Globus pallidus (tissue), 1 donor: ENCODE data around the gene URGCP.
"Not testable (repeated sequence)": the region's sequence is repeated elsewhere in the genome, so short reads cannot be mapped to it uniquely, and the experiment has no call there.

ENCODE experiments used
- DNase-seq: peaks from one replicate; pipeline ENCODE4 v3.0.0-alpha.2; 2015; ENCODE audit warnings: low spot score

The URGCP gene

DNA sequence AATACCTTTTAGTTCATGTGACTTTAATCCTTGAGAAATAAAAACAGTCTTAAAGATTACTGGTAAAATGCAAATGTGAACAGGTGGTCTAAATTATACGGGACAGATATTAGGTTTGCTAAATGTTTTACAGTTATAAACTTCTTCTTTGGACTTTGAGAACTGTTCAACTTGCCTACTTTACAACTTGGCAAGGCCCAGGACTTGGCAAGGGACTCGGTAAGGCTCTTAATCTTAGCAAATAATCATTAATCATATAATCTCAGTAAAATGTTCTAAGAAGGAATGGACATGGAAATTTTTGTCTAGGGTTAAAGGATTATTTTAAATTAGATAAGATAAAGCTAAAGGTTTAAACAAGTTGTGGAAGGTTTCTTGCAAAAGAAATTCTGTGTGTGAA lies 15.0 kb upstream of the URGCP start:
- no peak for DNase-seq

GRCh38 chr7:43915907-43916306 lies 9.5 kb upstream of the URGCP start:
- DNase-seq: no peak

GRCh38 chr7:43914795-43915194 lies 8.4 kb upstream of the URGCP start:
- DNase-seq: no peak

GRCh38 chr7:43905956-43906330 lies 453 bp downstream of the URGCP start:
- peak; percentile 28 for DNase-seq

DNA sequence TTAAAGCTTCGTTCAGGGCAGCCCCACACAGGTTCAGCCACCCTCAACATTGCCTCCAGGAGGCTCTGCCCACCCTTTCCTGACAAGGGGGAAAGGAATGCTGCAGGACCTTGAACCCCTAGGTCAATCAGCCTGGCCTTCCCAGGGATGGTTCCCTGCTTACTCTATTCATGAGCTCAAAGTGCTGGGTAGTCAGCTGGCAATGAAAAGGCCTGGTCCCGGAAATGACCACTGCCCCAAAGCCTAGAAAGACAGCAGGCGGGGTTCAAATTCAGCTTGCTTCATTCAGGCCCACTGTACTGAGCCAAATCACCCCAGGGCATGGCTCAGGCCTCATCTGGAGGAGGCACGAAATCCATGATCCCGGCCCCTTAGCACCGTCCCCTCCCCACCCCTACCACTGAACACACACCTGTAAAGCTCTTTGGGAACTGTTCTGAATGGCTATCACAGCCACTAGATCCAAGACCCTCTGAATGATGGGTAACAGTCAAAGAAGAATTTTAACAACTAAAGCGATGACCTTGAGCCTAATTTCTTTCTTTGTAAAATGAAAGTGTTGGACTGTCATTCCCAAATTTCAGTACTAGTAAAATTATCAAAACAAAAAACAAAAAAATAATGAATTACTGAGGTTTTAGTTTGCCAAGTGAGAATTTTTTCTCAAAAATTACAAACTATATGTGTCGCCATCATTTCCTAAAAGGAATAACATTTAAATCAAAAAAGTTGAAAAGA lies 1.0 kb downstream of the URGCP start:
- DNase-seq: no peak

DNA sequence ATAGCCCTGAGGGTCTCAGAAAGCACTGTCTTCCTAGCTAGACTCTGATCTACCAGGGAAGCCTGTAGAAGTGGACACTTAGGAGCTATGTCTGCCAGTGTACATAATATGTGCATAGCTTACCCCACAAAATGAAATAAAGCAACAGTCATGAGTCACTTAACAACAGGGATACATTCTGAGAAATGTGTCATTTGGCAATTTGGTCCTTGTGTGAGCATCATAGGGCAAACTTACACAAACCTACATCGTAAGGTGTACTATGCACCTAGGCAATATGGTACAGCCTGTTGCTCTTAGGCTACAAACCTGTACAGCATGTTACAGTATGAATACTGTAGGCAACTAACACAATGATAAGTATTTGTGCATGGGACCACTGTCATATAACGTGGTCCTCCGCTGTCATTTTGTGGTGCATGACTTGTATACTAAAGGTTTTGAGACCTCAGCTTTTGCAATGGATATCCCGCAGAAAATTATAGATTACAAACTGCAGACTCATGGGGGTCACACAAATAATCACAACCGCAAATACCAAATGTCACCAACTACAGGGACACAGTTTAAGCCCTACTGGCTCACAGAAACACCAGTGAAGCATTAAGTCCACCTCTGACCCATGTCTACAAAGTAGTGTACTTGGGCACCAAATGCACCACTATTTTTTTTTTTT lies 1.7 kb downstream of the URGCP start:
- no peak for DNase-seq

DNA sequence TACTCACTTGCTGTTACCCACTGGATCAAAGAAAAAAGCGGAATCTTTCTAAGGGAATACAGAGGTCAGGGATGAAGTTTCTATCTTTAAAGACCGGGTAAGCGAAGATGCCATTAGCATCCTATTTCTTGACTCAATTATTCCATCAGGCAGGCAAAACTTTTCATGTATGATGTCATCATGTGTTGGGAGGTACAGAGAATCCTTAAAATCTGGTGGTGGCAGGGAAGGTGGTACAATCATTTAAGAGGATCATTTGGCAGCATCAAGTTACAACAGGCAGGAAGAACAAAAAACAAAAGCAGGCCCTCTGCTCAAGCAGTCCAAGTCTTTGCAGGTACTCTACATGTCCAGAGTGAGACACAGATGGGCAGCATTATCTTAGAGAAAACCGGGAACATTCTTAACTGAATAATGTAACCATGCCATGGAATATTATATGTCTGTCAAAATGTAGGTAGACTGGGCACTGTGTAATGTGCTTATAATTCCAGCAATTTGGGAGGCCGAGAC lies 3.8 kb downstream of the URGCP start:
- DNase-seq: no peak

DNA sequence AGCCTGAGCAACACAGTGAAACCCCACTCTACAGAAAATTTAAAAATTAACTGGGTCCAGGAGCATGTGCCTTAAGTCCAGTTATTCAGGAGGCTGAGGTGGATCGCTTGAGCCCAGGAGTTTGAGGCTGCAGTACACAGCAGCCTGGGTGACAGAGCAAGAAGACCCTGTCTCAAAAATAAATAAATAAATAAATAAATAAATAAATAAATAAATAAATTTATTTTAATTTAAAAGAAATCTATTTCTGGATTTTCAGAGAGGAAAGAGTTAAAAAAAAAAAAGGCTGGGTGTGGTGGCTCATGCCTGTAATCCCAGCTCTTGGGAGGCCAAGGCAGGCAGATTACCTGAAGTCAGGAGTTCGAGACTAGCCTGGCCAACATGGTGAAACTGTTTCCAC lies 7.8 kb downstream of the URGCP start:
- not testable (repeated sequence) for DNase-seq

DNA sequence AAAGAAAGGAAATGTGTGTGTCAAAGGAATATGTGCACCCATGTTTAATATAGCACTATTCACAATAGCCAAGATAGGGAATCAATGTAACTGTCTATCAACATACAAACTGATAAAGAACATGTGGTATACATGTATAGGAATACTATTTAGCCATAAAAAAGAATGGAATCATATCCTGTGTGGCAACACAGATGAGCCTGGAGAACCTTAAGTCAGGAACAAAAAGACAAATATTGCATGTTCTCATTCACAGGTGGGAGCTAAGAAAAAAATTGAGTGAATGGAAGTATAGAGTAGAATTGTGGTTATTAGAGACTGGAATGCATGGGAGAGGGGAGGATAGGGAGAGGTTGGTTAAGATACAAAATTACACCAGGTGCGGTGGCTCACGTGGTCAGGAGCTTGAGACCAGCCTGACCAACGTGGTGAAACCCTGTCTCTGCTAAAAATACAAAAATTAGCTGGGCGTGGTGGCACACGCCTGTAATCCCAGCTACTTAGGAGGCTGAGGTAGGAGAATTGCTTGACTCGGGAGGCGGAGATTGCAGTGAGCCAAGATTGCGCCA lies 10.5 kb downstream of the URGCP start:
- DNase-seq: no peak

DNA sequence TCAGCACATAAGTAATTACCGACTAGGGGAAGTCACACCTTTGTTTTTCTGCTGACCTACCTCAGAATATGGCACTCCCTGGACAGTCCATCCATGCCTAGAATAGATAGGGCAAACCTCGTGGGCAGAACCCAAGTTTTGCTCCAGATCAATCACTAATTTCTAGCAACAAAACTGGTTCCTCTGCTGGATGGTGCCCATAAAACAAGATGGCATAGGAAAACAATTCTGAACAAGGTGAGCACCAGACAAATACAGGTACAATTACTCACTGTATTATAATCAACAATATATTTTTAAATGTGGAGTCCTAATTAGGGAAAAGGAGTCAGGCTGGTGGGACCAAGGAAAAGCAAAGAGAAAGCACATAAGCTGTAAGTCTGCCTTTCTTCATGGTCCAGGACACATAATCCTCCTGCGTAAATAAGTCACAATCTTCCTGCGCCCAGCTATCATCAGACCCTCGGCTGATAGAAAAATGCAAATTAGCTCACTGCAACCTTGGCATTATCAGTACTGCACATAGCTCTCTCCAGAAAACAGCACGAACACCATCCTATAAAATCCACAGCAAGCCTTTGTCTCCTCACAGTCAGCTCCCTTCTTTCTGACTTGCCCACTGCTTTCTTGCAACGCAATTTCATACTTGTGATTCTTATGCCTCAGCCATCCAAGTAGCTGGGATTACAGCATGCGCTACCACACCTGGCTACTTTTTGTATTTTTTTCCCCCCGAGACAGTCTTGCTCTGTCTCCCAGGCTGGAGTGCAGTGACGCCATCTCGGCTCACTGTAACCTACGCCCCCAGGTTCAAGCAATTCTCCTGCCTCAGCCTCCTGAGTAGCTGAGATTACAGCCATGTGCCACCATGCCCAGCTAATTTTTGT lies 15.1 kb downstream of the URGCP start:
- DNase-seq: no peak

- no peak for DNase-seq
Measured at GRCh38 chr7:43890468-43890867, 15.9 kb downstream of the URGCP start.

GRCh38 chr7:43888993-43889945 lies 17.1 kb downstream of the URGCP start:
- no peak for DNase-seq

DNA sequence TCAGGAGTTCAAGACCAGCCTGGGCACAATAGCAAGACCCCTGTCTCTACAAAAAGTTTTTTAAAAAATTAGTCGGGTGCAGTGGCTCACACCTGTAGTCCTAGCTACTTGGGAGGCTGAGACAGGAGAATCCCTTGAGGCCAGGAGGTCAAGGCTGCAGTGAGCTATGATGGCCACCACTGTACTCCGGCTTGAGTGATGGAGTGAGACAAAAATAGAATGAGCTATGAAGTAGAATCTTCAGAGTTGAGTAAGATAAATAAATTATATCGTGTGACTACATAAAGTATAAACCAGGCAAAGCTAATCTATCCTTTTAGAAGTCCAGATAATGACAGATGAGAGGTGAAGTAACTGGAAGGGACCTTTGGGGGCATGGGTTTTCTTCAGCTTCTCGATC lies 21.8 kb downstream of the URGCP start:
- no peak for DNase-seq

DNA sequence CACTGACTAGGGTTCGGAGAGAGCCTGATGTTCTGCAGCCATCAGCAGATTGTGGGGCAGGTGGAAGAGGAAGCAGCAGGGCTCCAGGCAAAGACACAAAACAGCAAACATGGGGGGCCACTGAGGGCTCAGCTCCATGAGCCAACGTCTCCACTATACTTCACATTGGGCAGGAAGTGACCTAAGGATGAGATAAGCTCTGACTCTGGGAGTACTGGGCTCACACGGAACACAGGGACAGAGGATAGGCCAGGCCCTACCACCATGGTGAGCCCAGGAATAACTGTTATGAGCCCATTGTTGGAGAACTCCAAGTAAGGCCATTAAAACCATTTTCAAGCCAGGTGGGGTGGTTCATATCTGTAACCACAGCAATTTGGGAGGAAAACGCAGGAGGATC lies 22.2 kb downstream of the URGCP start:
- DNase-seq: no peak

DNA sequence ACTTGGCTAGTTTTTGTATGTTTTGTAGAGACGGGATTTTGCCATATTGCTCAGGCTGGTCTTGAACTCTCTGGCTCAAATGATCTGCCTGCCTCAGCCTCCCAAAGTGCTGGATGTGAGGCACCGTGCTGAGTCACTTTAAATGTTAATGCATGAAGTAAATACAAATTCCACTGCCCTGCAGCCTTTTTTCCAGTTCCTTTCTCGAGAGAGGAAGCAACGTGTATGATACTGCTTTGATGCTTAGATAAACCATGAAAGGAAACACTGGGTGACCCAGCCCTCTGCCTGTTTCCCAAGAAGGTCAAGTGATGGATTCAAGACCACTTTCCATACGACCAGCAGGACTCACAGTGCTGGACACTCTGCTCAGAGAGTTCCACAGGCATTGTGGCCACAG lies 25.8 kb downstream of the URGCP start:
- DNase-seq: no peak

- DNase-seq: no peak
Measured at GRCh38 chr7:43879477-43879876, 26.9 kb downstream of the URGCP start.

- DNase-seq: no peak
Measured at GRCh38 chr7:43878867-43879266, 27.5 kb downstream of the URGCP start.

GRCh38 chr7:43877968-43878864 lies 28.2 kb downstream of the URGCP start:
- DNase-seq: no peak

DNA sequence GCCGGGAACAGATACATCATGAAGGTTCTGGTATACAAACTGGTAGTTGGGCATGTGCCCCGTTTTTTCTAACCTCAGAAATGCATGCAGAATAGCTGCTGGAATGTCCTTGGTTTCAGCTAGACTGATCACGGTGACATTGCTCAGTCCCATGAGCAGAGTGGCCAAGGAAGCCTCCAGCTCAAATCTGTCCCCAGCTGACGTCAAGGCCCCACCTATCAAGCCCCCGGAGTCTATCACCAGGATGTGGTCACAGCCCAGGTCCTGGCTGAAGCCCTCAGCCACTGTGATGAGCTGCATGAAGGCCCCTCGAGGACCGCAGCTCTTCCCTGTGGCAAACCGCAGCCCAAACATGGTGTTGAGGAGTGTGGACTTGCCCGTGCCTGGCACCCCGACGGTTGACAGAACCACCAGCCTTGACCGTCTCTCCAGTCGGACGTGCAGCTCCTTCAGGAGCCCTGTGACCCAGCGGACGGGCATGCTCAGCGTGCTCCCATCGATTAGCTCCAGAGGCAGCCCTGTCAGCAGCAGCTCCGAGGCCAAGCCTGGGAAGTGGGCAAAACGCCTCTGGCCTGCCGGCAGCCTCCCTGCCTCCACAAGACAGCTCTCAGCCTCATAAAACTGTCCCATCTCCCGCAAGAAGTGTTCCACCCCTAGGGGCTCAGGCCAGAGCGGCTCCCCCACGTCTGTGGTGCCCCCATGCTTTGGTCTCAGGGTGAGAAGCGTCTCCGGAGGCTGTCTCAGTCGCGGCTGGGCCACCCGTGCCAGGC lies 29.2 kb downstream of the URGCP start:
- no peak for DNase-seq
